ENCODE results near the gene S100PBP. TPM values are rescaled to one million over a fixed set of nuclear protein-coding genes. Genes with fewer than 3 reads are reported as not detected.

Gene S100PBP
- total RNA-seq, 1 donor from 2014 or later, result 43.3 TPM

DNA sequence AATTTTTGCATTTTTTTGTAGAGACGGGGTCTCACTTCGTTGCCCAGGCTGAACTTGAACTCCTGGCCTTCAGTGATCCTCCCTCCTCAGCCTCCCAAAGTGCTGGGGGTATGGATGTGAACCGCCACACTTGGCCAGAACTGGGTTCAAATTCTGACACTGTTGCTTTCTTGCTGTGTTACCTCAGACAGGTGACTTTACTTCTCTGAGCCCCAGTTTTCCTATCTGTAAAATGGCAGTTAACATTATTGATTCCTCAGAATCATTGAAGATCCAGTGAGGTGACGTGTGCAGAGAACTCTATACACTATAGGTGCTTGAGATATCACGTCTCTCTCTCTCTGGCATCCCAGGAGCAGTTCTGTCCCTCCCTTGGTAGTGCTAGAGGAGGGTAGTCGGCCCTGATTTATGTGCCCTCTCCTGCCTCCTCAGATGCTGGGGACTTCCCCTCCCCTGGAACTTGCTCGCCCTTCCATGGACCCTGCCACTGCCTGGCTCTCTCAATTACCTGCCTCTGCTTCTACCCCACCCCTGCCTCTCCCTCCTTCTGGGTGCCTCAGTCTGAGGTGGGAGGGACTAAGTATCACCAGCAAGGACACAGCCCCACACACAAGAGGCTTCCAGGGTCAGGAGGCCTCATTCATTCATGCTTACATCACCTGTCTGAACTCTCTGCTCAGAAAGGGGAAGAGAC is 66.0 kb downstream of the S100PBP start:
- H3K4me3 Mint-ChIP-seq (ENCODE audit: unreplicated experiment), result no peak overlapping the region

DNA sequence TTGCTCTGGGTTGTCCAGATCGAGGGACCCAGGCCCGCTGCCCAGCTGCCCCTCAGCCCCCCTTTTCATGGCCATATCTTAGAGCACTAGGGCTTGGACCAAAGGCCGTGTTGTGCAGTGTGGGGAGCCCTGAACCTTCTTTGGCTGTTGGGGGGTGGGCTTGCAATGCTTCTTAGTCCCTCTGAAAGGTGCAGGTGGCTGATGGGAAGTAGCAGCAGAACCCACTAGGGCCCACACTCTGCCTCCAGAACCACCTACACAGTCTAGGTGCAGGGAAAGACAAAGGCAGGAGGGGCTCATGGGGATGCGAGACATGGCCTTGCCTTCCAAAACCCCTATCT is 66.5 kb downstream of the S100PBP start:
- no peak for DNase-seq (ENCODE audit: low spot score)

More for the DNA sequence above, 66.0 kb downstream of the S100PBP start:
- Mint-ChIP-seq H3K27me3 (ENCODE audit: unreplicated experiment) (peaks cover 6% of the 10 kb centered on the region), H3K4me1 (ENCODE audit: unreplicated experiment) (no peaks in the 10 kb centered on the region), H3K27ac (ENCODE audit: unreplicated experiment) (peak overlapping the region; percentile 24), H3K36me3 (ENCODE audit: low read depth, unreplicated experiment) (no peaks in the 10 kb centered on the region), H3K9me3 (ENCODE audit: unreplicated experiment) (no peaks in the 10 kb centered on the region)
- DNase-seq (ENCODE audit: low spot score), result no peak
- TF ChIP-seq, protein P1, sequence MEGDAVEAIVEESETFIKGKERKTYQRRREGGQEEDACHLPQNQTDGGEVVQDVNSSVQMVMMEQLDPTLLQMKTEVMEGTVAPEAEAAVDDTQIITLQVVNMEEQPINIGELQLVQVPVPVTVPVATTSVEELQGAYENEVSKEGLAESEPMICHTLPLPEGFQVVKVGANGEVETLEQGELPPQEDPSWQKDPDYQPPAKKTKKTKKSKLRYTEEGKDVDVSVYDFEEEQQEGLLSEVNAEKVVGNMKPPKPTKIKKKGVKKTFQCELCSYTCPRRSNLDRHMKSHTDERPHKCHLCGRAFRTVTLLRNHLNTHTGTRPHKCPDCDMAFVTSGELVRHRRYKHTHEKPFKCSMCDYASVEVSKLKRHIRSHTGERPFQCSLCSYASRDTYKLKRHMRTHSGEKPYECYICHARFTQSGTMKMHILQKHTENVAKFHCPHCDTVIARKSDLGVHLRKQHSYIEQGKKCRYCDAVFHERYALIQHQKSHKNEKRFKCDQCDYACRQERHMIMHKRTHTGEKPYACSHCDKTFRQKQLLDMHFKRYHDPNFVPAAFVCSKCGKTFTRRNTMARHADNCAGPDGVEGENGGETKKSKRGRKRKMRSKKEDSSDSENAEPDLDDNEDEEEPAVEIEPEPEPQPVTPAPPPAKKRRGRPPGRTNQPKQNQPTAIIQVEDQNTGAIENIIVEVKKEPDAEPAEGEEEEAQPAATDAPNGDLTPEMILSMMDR (IDR thresholded peaks at IDR 0.05; ENCODE audit: unreplicated experiment), result no peak

DNA sequence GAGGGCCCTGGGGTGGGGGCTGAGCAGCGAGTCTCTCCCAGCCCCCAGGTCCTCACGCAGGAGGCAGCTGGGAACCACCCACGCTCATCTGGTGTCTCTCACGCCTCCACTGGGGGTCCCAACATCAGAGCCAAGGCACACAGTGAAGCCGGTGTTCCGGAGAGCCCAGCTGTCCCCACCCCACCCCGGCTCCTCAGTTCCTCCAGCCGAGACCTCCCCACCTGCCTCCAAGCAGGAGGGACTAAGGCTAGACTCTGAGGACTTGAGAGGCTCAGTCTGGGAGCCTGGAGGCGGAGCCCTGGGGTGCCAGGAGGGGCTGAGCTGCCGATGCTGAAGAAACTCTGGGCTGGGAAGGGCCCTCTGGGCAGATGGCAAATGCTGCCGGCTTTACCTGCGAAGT is 67.3 kb downstream of the S100PBP start:
- no peak for DNase-seq (ENCODE audit: low spot score)
- TF ChIP-seq, protein P1 (IDR thresholded peaks at IDR 0.05; ENCODE audit: unreplicated experiment), result no peak
- no peaks in the 10 kb centered on the region for H3K9me3 Mint-ChIP-seq (ENCODE audit: unreplicated experiment)
- no peak overlapping the region for H3K4me3 Mint-ChIP-seq (ENCODE audit: unreplicated experiment)
- peaks cover 8% of the 10 kb centered on the region for H3K27me3 Mint-ChIP-seq (ENCODE audit: unreplicated experiment)
- H3K36me3 Mint-ChIP-seq (ENCODE audit: low read depth, unreplicated experiment), result no peaks in the 10 kb centered on the region
- H3K4me1 Mint-ChIP-seq (ENCODE audit: unreplicated experiment), result no peaks in the 10 kb centered on the region
- H3K27ac Mint-ChIP-seq (ENCODE audit: unreplicated experiment), result no peak overlapping the region

More for the DNA sequence above, 66.5 kb downstream of the S100PBP start:
- Mint-ChIP-seq H3K27me3 (ENCODE audit: unreplicated experiment) (peaks cover 6% of the 10 kb centered on the region), H3K27ac (ENCODE audit: unreplicated experiment) (no peak overlapping the region), H3K4me1 (ENCODE audit: unreplicated experiment) (no peaks in the 10 kb centered on the region), H3K9me3 (ENCODE audit: unreplicated experiment) (no peaks in the 10 kb centered on the region), H3K36me3 (ENCODE audit: low read depth, unreplicated experiment) (no peaks in the 10 kb centered on the region), H3K4me3 (ENCODE audit: unreplicated experiment) (no peak overlapping the region)
- TF ChIP-seq, protein P1 (IDR thresholded peaks at IDR 0.05; ENCODE audit: unreplicated experiment), result no peak

DNA sequence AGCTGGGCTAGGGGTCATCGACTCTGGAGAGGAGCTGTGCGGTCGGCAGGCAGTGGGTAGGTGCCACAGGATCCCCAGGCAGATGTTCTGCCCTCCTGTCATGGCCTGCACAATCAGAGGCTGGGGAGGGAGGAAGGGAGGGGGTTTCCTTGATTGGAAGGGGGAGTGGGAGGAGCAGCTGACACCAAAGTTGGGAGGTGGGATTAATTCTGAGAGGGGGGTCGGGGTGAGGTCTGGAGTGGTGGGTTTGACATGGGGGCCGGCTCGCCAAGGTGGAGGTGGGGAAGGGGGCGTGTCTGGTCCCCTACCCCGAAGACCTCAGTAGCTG is 68.2 kb downstream of the S100PBP start:
- Mint-ChIP-seq H3K4me3 (ENCODE audit: unreplicated experiment) (no peak overlapping the region), H3K27ac (ENCODE audit: unreplicated experiment) (no peak overlapping the region), H3K27me3 (ENCODE audit: unreplicated experiment) (peaks cover 8% of the 10 kb centered on the region), H3K9me3 (ENCODE audit: unreplicated experiment) (no peaks in the 10 kb centered on the region), H3K4me1 (ENCODE audit: unreplicated experiment) (no peaks in the 10 kb centered on the region), H3K36me3 (ENCODE audit: low read depth, unreplicated experiment) (no peaks in the 10 kb centered on the region)
- no peak for DNase-seq (ENCODE audit: low spot score)
- TF ChIP-seq, protein P1 (IDR thresholded peaks at IDR 0.05; ENCODE audit: unreplicated experiment), result no peak

DNA sequence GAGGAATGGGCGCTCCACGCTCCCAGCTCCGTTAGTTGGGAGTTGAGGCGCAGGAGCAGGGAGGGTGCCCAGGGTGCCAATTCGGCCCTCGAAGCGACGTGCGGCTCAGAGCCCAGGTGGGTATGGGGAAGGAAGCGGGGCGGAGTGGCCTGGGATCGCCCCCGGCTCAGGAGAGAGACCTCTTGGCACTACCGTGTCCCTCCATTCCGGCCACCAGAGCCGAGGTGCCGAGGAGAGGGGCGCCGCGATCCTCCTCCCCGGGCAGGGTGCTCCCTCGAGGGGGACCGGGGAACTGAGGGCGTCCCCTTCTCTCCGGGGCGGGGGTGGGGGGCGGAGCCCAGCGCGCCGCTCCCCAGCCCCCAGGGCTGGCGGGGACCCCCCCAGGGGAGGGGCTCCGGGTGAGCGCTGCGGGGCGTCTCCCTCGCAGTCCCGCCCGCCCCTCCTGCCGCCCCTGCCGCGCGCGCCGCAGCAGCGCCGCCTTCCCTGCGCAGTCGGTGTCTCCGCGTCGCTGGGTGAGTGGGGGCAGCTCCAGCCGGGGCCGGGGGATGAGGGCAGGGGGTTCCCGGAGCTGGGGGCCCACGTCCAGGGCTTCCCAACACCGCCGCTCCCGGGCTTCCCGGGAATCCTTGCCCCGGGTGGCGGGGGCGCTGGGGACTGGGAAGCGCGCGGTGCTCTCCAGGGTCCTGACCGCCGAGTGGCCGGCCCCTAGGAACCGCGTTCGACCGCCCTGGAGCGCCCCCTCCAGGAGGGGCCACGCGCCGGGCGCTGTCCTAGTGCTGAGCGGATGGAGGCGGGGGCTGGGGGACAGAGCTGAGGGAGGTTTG is 68.8 kb downstream of the S100PBP start, which contains the start of gene HPCA:
TSS of gene HPCA (plus strand) at position 488 of the 824 bp plus-strand sequence. CDS start 2,408 bp downstream, outside the sequence.
- Mint-ChIP-seq H3K27ac (ENCODE audit: unreplicated experiment) (no peak within 1 kb of the TSS), H3K9me3 (ENCODE audit: unreplicated experiment) (no peaks in the 10 kb centered on the region), H3K27me3 (ENCODE audit: unreplicated experiment) (peaks cover 12% of the 10 kb centered on the region), H3K4me1 (ENCODE audit: unreplicated experiment) (no peaks in the 10 kb centered on the region), H3K36me3 (ENCODE audit: low read depth, unreplicated experiment) (no peaks in the 10 kb centered on the region), H3K4me3 (ENCODE audit: unreplicated experiment) (peak within 1 kb of the TSS; percentile 51)
- TF ChIP-seq, protein P1 (IDR thresholded peaks at IDR 0.05; ENCODE audit: unreplicated experiment), result peak; percentile 65
- DNase-seq (ENCODE audit: low spot score), result peak; percentile 93

Measured in endothelial cell (in vitro differentiated cells).